HG03520 (cell line): ENCODE results near the gene MAPK8.
"Not testable (repeated sequence)": the region's sequence is repeated elsewhere in the genome, so short reads cannot be mapped to it uniquely, and the experiment has no call there.

Experiments used
- ATAC-seq: cut with Tn5 transposase; IDR thresholded peaks from one replicate; pipeline ENCODE4 v1.9.1; 2021; ENCODE audit warnings: mild to moderate bottlenecking, moderate library complexity; ENCODE audit not compliant: unreplicated experiment

MAPK8 gene

GRCh38 chr10:48414160-48414559 lies 107.7 kb downstream of the MAPK8 start:
- no peak for ATAC-seq

- ATAC-seq: no peak
Measured at GRCh38 chr10:48414778-48415177, 108.3 kb downstream of the MAPK8 start.

- ATAC-seq: no peak
Measured at GRCh38 chr10:48416584-48417232, 110.2 kb downstream of the MAPK8 start.

GRCh38 chr10:48417374-48417773 lies 110.9 kb downstream of the MAPK8 start:
- ATAC-seq: no peak

- ATAC-seq: no peak
Measured at GRCh38 chr10:48418189-48418788, 111.8 kb downstream of the MAPK8 start.

GRCh38 chr10:48419714-48420113 lies 113.2 kb downstream of the MAPK8 start:
- ATAC-seq: no peak

- not testable (repeated sequence) for ATAC-seq
Measured at GRCh38 chr10:48421862-48422261, 115.4 kb downstream of the MAPK8 start.

- no peak for ATAC-seq
Measured at GRCh38 chr10:48423884-48424283, 117.4 kb downstream of the MAPK8 start.

GRCh38 chr10:48428896-48429295 lies 122.4 kb downstream of the MAPK8 start:
- no peak for ATAC-seq

- no peak for ATAC-seq
Measured at GRCh38 chr10:48429309-48429708, 122.8 kb downstream of the MAPK8 start.

- no peak for ATAC-seq
Measured at GRCh38 chr10:48430402-48430993, 124.0 kb downstream of the MAPK8 start.

GRCh38 chr10:48431871-48432270 lies 125.4 kb downstream of the MAPK8 start:
- ATAC-seq: no peak

GRCh38 chr10:48437546-48437945 lies 131.1 kb downstream of the MAPK8 start:
- ATAC-seq: no peak

- no peak for ATAC-seq
Measured at GRCh38 chr10:48439031-48439430, 132.6 kb downstream of the MAPK8 start.

- ATAC-seq: no peak
Measured at GRCh38 chr10:48439581-48440041, 133.1 kb downstream of the MAPK8 start.

GRCh38 chr10:48440771-48441170 lies 134.3 kb downstream of the MAPK8 start:
- ATAC-seq: no peak

- ATAC-seq: no peak
Measured at GRCh38 chr10:48442090-48442808, 135.8 kb downstream of the MAPK8 start.

GRCh38 chr10:48442809-48443177 lies 136.3 kb downstream of the MAPK8 start:
- ATAC-seq: no peak

GRCh38 chr10:48444266-48444665 lies 137.8 kb downstream of the MAPK8 start:
- ATAC-seq: no peak

- no peak for ATAC-seq
Measured at GRCh38 chr10:48444861-48445841, 138.7 kb downstream of the MAPK8 start.

- ATAC-seq: no peak
Measured at GRCh38 chr10:48445932-48446331, 139.5 kb downstream of the MAPK8 start.
